ENCODE measurements around the gene TBXAS1. TPM values are rescaled to one million over a fixed set of nuclear protein-coding genes. Genes with fewer than 3 reads are reported as not detected.

The TBXAS1 gene
- total and polyA plus RNA-seq, 2 donors (not counting 3 experiments of a cell fraction or from before 2014, with no cell fraction given): 2.1 to 4.3 TPM

GRCh38 chr7:139976838-139977656, 148.0 kb downstream of the TBXAS1 start:
- H3K9me3 ChIP-seq (replicated peaks; ENCODE audit: control insufficient read depth, insufficient read depth, low read length): no peaks in the 10 kb centered on the region
- H3K27ac ChIP-seq (ENCODE audit: insufficient read depth, low read depth, low read length): no peak overlapping the region
- BruUV-seq (replicated peaks): no TSS peak
- intact Hi-C loops (cut with micrococcal nuclease) (no loop called here), dilution Hi-C loops (cut with MboI; ENCODE audit: extremely low pct_ligation_motif_present, low sequenced_read_pairs) (no loop called here)
- no peaks in the 10 kb centered on the region for H3K79me2 ChIP-seq (ENCODE audit: control insufficient read depth, insufficient read depth, low read length)
- H3K36me3 ChIP-seq (ENCODE audit: control insufficient read depth in 2 of 2, extremely low read depth in 1 of 2, insufficient read depth in 2 of 2, low read length in 2 of 2): no peaks in the 10 kb centered on the region
- peaks cover 6 to 8% of the 10 kb centered on the region in 2 experiments for H3K27me3 ChIP-seq (ENCODE audit: control insufficient read depth in 2 of 2, insufficient read depth in 2 of 2, low read length in 2 of 2)
- no peak for FAIRE-seq
- no peak overlapping the region for H2AFZ ChIP-seq (ENCODE audit: low read depth, low read length)
- CTCF ChIA-PET: no interaction called here
- H3K4me2 ChIP-seq (ENCODE audit: insufficient read depth, low read length): no peak overlapping the region
- DNase-seq (ENCODE audit: low read depth, low spot score): no peak
- no peak for TF ChIP-seq GATA2 (IDR thresholded peaks at IDR 0.05; ENCODE audit: insufficient read depth, insufficient read length, low read depth, low read length)
- no peak for TF ChIP-seq POLR2AphosphoS5 (IDR thresholded peaks at IDR 0.05; ENCODE audit: insufficient read depth, low read depth, low read length)
- TF ChIP-seq MYC (IDR thresholded peaks at IDR 0.05; ENCODE audit: low read depth, low read length): no peak
- TF ChIP-seq FOS (IDR thresholded peaks at IDR 0.05; ENCODE audit: borderline replicate concordance, insufficient read depth, low read length): no peak
- TF ChIP-seq JUN (IDR thresholded peaks at IDR 0.05; ENCODE audit: borderline replicate concordance, insufficient read depth, insufficient read length, low read depth): no peak
- no peak for TF ChIP-seq CTCF (IDR thresholded peaks at IDR 0.05; ENCODE audit: extremely low read depth in 1 of 2, insufficient read depth in 1 of 2, low read depth in 1 of 2, low read length in 2 of 2)
- no peak for TF ChIP-seq MAX (IDR thresholded peaks at IDR 0.05; ENCODE audit: insufficient read depth, insufficient read length)
- H3K4me1 ChIP-seq (ENCODE audit: control insufficient read depth, extremely low read depth, insufficient read depth, low read length): no peaks in the 10 kb centered on the region
- H3K9ac ChIP-seq (replicated peaks; ENCODE audit: extremely low read depth, insufficient read depth, low read length): no peak overlapping the region
- H3K4me3 ChIP-seq (replicated peaks in 1 of 3; ENCODE audit: insufficient read depth in 1 of 3, low read depth in 1 of 3, low read length in 3 of 3): no peak overlapping the region
- H4K20me1 ChIP-seq (replicated peaks; ENCODE audit: control insufficient read depth, extremely low read depth, insufficient read depth, low read length): no peaks in the 10 kb centered on the region
- H3K9me1 ChIP-seq (replicated peaks; ENCODE audit: control insufficient read depth, extremely low read depth, insufficient read depth, low read length): no peaks in the 10 kb centered on the region
- POLR2A ChIA-PET: no interaction called here
